Transverse colon (tissue), 4 donors: ENCODE measurements around the gene TRNP1. TPM values are rescaled to one million over a fixed set of nuclear protein-coding genes. Genes with fewer than 3 reads are reported as not detected.

Experiments used
- DNase-seq: peaks from one replicate; pipeline ENCODE4 v3.0.0-alpha.2; 2019
- H3K27ac ChIP-seq, 4 donors: fragments of 200-600 bp; sonication (generic); 2 replicates each; pipeline ENCODE4 v1.5.1; 2016 to 2018; ENCODE audit warnings: inconsistent platforms in 4 of 4
- H3K27me3 ChIP-seq: fragments of 200-600 bp; sonication (generic); 2 replicates; pipeline ENCODE4 v1.5.1; 2017; ENCODE audit warnings: inconsistent platforms
- H3K36me3 ChIP-seq, 4 donors: fragments of 200-600 bp; sonication (generic); 2 replicates each; pipeline ENCODE4 v1.5.1; 2017 to 2019; ENCODE audit warnings: inconsistent platforms in 4 of 4
- H3K4me1 ChIP-seq, 4 donors: fragments of 200-600 bp; sonication (generic); 2 replicates each; pipeline ENCODE4 v1.5.1; 2017 to 2020; ENCODE audit warnings: inconsistent platforms in 4 of 4
- H3K4me3 ChIP-seq, 4 donors: fragments of 200-600 bp; sonication (generic); 1 replicate in 1 of 4; 2 replicates in 3 of 4; pipeline versions ENCODE4 v1.5.1 to v1.6.1; 2017 to 2019; ENCODE audit warnings: inconsistent platforms in 4 of 4
- H3K9me3 ChIP-seq, 2 donors: fragments of 200-600 bp; sonication (generic); 2 replicates each; pipeline ENCODE4 v1.5.1; 2017 to 2019; ENCODE audit warnings: inconsistent platforms in 2 of 2
- EP300 ChIP-seq: sonication (generic); formaldehyde crosslinking; IDR thresholded peaks from one replicate; pipeline ENCODE4 v1.6.1; 2017; ENCODE audit warnings: antibody characterized with exemption, low read depth
- POLR2A ChIP-seq: fragments of 450-650 bp; IDR thresholded peaks from one replicate; pipeline ENCODE4 v1.6.1; 2016; ENCODE audit warnings: antibody characterized with exemption, mild to moderate bottlenecking, moderate library complexity
- POLR2AphosphoS5 ChIP-seq, 3 donors: sonication (generic); formaldehyde crosslinking; IDR thresholded peaks; one replicate each; pipeline ENCODE4 v1.6.1; 2016; ENCODE audit warnings: antibody characterized with exemption in 3 of 3
- WGBS, 2 donors: methylation state at CpG; one replicate each; pipeline ENCODE4 v1.1.5; 2018; ENCODE audit warnings: low coverage in 1 of 2; 5-methylcytosine and 5-hydroxymethylcytosine counted together
- in situ Hi-C, 4 donors: fragments of 200-750 bp; cut with MboI; loops; one replicate each; pipeline versions ENCODE4 v1.15.0 to v1.15.1; 2017; ENCODE audit warnings: low sequenced_read_pairs in 3 of 4, low pct_ligation_motif_present in 1 of 4, low pct_unique_long_range_greater_than_20kb in 1 of 4
- intact Hi-C: fragments of 100-400 bp; cut with DNase I; formaldehyde crosslinking; loops from one replicate; pipeline ENCODE4 v1.15.1; 2023; ENCODE audit warnings: low total_unique reads
- total RNA-seq, 4 donors: library from RNA; depleted of rRNA; stranded (reverse); fragments of >200 nt; gene quantifications; one replicate each; pipeline ENCODE4 v1.1.0, GENCODE V29; 2016
- TF ChIP-seq, protein P1 (sequence below), 5 experiments: fragments of 200-600 bp in 3 of 5; fragments of 450-650 bp in 2 of 5; sonication (generic) in 3 of 5; IDR thresholded peaks; 1 replicate in 2 of 5; 2 replicates in 3 of 5; pipeline ENCODE4 v1.5.1; 2016 to 2017; ENCODE audit warnings: antibody characterized with exemption in 5 of 5, inconsistent platforms in 3 of 5, mild to moderate bottlenecking in 2 of 5, moderate library complexity in 1 of 5

The TRNP1 gene
- total RNA-seq, 4 donors from 2014 or later, result 0.80 to 4.1 (median 2.3) TPM; not detected in 1

DNA sequence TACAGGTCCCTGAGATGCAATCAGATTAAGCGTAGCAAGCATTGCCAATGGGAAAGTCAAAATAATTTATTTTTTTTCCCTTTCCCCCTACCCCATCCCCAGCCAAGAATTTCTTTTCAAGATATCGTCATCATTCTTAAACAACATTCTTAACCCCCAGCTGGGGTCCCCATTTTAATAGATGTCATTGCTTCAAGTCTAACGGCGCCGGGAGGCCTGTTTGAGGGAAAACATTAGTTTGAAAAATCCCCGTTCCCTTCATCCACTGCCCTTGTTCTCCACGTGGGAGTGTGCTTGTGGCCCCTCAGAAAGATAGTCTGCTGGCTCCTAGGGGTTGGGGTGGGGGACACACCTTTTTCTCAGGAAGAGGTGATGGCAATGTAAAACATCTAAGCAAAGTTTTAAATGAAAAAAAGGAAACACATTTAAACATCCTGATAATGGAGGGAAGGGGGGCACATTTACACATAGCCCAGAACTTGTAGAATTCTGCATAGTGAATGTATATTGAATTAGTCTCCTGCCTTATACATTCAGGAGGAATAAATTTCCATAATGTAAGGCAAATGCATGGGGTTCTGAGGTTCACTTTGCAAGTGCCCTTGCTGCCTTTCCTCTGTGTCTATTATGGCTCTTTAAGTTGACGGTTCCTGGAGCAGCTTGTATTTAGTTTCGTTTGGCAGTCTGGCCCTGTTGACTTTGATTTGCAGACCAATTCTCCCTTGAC, 6.8 kb downstream of the TRNP1 start:
- no peaks in the 10 kb centered on the region for H3K9me3 ChIP-seq
- DNase-seq, result no peak
- H3K4me3 ChIP-seq, result no peak overlapping the region
- 76 to 83% methylated on average over 2 to 9 of the region's 9 CpGs for WGBS, 2 donors
- no peaks in the 10 kb centered on the region for H3K36me3 ChIP-seq
- TF ChIP-seq EP300, result no peak
- TF ChIP-seq POLR2A, result no peak
- TF ChIP-seq POLR2AphosphoS5 (IDR thresholded peaks at IDR 0.05), result no peak
- TF ChIP-seq, protein P1, sequence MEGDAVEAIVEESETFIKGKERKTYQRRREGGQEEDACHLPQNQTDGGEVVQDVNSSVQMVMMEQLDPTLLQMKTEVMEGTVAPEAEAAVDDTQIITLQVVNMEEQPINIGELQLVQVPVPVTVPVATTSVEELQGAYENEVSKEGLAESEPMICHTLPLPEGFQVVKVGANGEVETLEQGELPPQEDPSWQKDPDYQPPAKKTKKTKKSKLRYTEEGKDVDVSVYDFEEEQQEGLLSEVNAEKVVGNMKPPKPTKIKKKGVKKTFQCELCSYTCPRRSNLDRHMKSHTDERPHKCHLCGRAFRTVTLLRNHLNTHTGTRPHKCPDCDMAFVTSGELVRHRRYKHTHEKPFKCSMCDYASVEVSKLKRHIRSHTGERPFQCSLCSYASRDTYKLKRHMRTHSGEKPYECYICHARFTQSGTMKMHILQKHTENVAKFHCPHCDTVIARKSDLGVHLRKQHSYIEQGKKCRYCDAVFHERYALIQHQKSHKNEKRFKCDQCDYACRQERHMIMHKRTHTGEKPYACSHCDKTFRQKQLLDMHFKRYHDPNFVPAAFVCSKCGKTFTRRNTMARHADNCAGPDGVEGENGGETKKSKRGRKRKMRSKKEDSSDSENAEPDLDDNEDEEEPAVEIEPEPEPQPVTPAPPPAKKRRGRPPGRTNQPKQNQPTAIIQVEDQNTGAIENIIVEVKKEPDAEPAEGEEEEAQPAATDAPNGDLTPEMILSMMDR (IDR thresholded peaks at IDR 0.05), result no peak
- H3K27ac ChIP-seq, result peak overlapping the region; percentile 79 to 89 (median 82)
- peaks cover 17 to 64% (median 44%) of the 10 kb centered on the region in 4 donors for H3K4me1 ChIP-seq
- in situ Hi-C loops, result no loop called here
- H3K27me3 ChIP-seq, result peaks cover 23% of the 10 kb centered on the region
- intact Hi-C loops, result no loop called here

DNA sequence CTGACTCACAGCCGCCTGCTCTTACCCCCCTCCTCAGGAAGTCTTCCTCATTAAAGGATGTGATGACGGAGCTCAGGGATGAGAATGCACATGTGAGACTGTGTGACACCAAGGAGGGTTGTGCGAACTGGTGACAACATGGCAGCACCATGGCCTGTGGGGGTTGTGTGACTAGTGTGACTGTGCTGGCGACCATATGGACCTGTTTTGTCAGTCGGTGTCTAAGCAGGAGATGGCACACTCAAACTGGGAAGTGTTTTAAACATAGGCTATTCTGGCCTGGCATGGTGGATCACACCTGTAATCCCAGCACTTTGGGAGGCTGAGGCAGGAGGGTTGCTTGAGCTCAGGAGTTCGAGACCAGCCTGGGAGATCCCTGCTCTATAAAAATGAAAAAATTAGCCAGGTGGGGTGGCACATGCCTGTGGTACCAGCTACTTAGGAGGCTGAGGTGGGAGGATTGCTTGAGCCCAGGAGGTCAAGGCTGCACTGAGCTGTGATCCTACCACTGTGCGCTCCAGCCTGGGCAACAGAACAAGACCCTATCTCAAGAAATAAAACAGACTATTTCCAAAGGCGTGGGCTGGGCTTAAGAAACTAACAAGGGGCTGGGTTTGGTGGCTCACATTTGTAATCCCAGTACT, 7.4 kb downstream of the TRNP1 start:
- Histone ChIP-seq H3K27me3 (peaks cover 16% of the 10 kb centered on the region), H3K27ac (peak overlapping the region; percentile 79 to 89 (median 82)), H3K4me3 (no peak overlapping the region), H3K9me3 (no peaks in the 10 kb centered on the region), H3K36me3 (no peaks in the 10 kb centered on the region), H3K4me1 (peaks cover 17 to 68% (median 47%) of the 10 kb centered on the region in 4 donors)
- 76% methylated on average over 8 of the region's 8 CpGs; no CpG with 5 or more reads in 1 of the 2 donors for WGBS, 2 donors
- intact Hi-C loops, result no loop called here
- no peak for DNase-seq
- in situ Hi-C loops, result no loop called here
- TF ChIP-seq POLR2A (no peak), POLR2AphosphoS5 (IDR thresholded peaks at IDR 0.05) (peak in 1 of 3 donors; percentile 17)

DNA sequence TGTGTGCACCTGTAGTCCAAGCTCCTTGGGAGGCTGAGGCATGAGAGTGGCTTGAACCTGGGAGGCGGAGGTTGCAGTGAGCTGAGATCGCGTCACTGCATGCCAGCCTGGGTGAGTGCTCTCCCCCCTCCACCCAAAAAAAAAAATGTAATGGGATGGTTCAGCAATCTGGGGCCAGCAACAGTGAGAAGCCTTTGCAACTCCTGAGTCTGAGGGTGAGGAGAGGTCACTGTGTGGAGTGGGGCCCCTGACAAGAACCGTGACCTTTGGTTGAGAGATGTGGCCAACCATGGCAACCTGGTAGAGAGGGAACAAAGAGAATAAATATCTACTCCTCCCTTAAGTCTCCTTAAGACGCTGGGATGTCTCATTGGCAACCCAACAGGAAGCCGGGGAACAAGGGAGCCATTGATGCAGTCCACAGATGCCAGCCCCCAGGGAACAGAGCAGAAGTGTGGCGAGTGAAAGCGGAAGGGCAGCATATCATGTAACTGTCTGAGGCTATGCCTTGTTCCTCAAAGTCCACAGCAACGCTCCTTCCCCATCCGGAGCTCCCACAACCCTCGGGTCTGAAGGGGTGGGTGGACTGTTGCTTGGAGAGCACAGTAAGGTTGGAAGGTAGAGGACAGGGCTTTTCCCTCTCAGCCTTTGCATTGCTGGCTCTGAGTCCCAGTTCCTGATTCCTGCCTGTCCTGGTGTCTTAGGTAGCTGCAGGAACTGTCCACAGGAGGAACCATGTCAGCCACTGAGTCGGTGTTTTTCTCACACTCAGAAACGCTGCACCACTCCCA, 8.3 kb downstream of the TRNP1 start:
- Histone ChIP-seq H3K27me3 (peaks cover 8% of the 10 kb centered on the region), H3K27ac (peak overlapping the region; percentile 79 to 89 (median 82)), H3K9me3 (no peaks in the 10 kb centered on the region), H3K4me3 (no peak overlapping the region), H3K4me1 (peaks cover 17 to 68% (median 47%) of the 10 kb centered on the region in 4 donors), H3K36me3 (no peaks in the 10 kb centered on the region)
- no peak for TF ChIP-seq POLR2AphosphoS5 (IDR thresholded peaks at IDR 0.05)
- TF ChIP-seq EP300, result no peak
- TF ChIP-seq, protein P1 (IDR thresholded peaks at IDR 0.05), result no peak
- TF ChIP-seq POLR2A, result no peak
- in situ Hi-C loops (no loop called here), intact Hi-C loops (no loop called here)
- 56% methylated on average over 13 of the region's 13 CpGs; no CpG with 5 or more reads in 1 of the 2 donors for WGBS, 2 donors
- DNase-seq, result no peak

DNA sequence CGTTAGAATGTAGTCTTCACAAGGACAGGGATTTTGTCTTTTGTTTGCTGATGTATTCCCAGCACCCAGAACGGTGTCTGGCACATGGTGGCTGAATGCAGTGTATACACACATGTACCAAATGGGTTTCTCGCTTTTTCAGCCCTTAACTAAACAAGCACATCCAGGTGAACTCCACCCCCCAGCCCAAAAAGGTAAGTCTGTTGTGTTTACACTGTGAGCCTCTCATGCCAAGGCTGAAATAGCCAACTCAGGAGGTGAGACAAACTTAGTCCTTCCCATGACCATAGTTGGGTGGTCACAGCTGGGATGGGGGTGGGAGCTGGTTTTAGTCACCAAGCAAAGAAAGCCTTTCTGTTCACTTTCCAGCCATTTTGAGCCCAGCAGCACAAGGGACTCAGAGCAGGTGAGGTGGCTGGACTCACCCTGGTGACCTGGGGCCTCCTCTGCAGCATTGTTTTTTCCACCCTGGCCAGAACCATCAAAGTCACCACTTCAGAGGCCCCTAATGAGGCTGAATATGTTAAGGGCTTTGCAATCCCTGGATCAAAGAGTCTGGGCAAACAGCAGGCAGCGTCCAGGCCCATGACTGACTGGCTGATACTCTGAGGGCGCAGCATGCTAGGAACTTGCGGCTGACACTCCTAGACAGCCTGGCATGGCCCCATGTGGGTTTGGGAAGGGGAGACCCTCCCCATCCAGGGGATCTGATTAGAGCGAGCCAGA, 10.4 kb downstream of the TRNP1 start:
- 88 to 90% methylated on average over 2 to 7 of the region's 7 CpGs for WGBS, 2 donors
- Histone ChIP-seq H3K27ac (peak overlapping the region in 3 of 4 donors; percentile 37 to 59 (median 51)), H3K4me3 (no peak overlapping the region), H3K9me3 (no peaks in the 10 kb centered on the region), H3K27me3 (no peaks in the 10 kb centered on the region), H3K36me3 (no peaks in the 10 kb centered on the region), H3K4me1 (peaks cover 15 to 65% (median 48%) of the 10 kb centered on the region in 4 donors)
- in situ Hi-C loops, result no loop called here
- DNase-seq, result no peak
- intact Hi-C loops, result no loop called here
- TF ChIP-seq POLR2AphosphoS5 (IDR thresholded peaks at IDR 0.05), result no peak
- no peak for TF ChIP-seq POLR2A
- TF ChIP-seq, protein P1 (IDR thresholded peaks at IDR 0.05), result no peak
- TF ChIP-seq EP300, result no peak
